NCI-H146 treated with DMSO at 0.1 percent for 48 hours (cell line): Measurements from ENCODE around the gene GAL.

ENCODE experiments used
- DNase-seq: peaks from one replicate; lab custom pipeline; 2025; ENCODE audit not compliant: unreplicated experiment; lab: John Stamatoyannopoulos, UW

The GAL gene

DNA sequence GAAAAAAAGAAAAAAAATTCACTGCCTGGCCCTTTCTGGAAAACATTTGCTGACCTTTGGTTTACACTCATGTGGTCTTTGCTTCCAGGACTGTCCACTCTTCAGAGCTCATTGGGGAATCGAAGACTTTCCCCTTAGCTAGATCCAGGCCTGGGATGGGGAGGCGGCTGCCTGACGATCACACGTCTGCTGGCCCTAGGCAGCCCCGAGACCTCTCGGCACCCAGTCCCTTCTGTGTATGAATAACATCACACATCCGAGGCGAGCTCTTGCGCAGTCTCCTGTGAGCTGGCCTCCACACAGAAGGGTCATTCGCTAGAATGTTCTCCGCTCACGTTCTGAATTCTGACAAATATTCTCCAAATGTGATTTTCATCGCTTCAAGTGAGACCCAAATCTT lies 25.7 kb upstream of the GAL start:
- no peak for DNase-seq

- DNase-seq: peak; percentile 86
Measured at GRCh38 chr11:68659158-68659921, 25.0 kb upstream of the GAL start.

GRCh38 chr11:68660066-68660810 lies 24.1 kb upstream of the GAL start:
- DNase-seq: no peak

GRCh38 chr11:68661014-68661413 lies 23.3 kb upstream of the GAL start:
- no peak for DNase-seq

DNA sequence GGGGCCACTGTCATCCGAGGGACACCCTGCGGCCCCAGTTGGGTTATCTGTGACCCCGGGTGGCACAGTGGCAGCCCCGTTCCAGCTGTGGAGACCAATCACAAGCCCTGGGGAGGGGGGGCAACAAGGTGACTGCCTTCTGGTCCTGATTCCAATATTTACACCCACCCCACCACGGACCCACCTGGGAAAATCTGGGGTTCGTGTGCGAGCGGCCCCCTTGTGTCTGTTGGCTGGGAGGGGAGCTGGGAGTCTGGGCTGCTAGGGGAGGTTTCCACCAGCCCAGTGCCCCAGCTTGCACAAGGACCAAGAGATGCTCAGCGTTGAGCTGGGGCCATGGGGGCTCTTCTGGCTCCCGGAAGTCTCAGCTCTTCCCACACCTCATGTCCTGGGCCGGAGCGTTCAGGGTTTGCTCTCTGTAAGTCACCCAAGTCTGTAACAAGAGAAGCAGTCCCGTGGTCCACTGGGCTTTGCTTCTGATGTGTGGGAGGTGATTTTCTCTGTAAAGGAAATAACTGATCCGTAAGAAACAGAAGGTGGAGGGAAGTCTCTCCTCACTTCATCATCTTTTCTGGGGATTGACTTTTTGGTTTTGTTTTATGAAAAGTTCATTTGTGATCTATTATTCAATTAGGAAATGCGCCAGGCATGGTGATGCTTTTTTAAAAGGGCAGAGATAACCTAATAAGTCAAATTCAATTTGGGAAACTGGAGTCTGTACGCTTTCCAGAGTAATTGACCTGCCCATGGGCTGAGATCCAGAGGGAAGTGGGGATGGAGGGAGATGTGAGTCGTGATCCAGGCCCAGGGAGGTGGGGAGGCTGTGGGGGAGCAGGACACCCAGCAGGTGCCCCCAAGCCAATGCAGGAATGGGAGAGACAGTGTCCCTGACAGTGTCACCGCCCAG lies 22.4 kb upstream of the GAL start:
- DNase-seq: no peak

DNA sequence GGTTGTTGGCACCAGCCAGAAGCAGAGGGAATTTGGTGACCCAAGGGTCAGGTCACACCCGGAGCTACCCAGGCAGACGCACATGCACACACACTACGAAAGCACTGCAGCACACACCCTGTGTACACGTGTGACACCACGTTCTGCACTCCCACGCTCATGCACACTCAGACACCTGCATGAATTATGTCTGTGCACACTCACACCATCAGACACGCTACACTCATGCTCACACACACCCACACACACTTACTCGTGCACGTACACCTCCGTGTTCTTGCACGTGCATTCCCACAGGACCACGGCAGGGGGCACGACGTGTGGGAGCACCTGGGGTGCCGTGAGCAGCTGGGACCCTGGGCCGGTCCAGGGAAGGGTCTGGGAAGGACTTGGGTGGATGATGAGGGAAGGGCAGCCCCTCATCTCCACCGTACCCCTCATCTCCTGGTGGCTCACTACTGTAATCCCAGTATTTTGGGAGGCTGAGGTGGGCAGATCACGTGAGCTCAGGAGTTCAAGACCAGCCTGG lies 20.8 kb upstream of the GAL start:
- DNase-seq: no peak

- no peak for DNase-seq
Measured at GRCh38 chr11:68664141-68664540, 20.2 kb upstream of the GAL start.

- no peak for DNase-seq
Measured at GRCh38 chr11:68664906-68665305, 19.4 kb upstream of the GAL start.

DNA sequence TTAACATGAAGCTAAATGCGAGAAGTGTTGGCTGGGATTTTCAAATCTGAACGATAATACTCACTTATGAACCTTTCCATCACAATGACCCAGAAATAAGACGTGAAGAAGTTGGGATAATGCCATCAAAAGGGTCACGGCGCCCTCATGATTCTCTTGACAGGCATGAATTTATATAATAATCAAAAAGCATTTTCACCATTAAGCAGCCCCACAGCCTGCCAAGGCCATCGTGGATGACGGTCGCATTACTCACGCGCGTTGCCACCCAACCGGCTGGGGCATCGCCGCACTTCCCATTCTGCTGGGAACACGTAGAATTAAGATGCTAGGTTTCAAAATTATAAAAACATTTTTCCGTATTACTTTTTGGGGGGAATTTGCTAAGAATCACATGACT lies 18.9 kb upstream of the GAL start:
- DNase-seq: no peak

- no peak for DNase-seq
Measured at GRCh38 chr11:68666849-68667248, 17.5 kb upstream of the GAL start.

DNA sequence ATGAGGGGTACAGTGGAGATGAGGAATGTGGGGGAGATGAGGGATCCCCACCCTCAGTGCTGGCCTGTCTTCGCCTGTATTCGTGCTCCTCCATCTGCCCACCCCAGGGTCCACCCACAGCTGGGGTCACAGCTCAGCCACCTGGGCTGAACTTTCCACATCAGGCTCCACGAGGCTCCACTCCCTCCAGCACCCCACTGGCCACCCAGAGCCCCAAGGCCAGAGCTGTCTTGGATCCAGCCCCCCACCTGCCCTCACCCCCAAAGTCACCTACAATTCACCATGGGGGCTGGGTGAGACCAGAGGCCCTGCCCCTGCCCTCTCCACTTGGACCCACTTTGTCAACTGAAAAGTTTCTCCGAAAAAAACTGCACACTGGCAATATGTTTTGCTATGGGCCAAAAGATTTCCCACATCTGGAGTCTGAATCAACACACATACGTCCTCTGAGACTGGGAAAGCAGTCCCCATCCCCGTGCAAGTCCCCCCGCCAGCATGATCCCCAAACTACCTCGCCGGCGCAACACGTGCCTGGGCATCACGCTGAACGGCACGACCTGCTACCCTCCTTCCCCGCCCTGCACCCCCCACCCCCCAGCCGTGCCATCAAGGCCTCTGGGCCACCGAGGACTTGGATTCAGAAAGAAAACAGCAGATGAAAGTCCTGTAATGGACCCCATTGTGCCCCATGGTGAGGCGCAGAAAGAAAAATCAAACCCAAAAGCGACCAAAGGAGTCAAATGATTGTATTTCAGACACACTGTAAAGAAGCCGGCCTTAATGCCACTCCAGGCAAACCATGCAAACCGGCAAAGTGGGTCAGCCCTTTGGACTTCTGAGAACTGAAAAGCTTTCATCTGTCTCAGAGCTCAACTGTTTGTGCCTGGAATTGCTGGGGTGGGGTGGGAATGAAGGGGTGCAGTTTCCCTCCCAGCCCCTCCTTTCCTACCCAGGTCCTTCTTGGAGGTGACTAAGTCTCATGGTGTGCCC lies 16.5 kb upstream of the GAL start:
- DNase-seq: no peak

- no peak for DNase-seq
Measured at GRCh38 chr11:68669301-68670090, 14.8 kb upstream of the GAL start.

- DNase-seq: no peak
Measured at GRCh38 chr11:68670208-68670992, 13.9 kb upstream of the GAL start.

- DNase-seq: no peak
Measured at GRCh38 chr11:68673306-68673945, 10.9 kb upstream of the GAL start.

DNA sequence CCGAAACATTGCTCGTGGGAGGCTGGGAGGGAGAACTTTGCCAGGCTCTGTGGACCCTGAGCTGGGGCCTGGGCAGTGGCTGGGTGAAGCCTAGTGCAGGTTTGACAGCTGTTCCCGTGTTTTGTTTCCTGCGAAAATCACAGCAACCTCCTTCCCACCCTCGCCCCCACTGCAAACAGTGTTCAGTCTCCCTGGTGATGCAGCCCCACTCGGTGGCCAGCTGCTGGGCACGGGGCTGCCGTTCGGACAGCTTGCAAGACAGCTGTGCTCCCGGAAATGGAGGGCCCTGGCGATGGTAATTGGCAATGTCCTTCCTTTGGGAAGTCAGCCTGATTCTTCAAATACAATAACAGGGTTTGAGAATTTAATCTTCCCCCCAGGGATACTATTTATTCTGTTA lies 10.4 kb upstream of the GAL start:
- DNase-seq: no peak

DNA sequence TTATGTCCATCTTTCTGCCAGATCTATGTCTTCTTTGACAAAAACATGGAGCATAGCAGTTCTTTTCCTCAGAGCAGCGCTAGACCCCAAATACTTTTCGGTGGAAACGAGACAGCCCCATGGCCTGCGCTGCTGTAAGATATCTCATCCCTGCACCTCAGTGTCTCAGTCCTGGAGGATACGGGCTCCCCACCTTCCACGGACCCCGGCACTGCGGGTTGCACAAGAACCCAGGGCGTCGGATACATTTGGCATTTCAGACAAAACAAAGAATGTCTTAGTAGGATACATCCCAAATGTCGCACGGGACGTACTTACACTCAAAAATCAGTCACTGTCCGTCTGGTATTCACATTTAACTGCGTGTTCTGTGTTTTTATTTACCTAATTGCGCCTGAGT lies 9.9 kb upstream of the GAL start:
- no peak for DNase-seq

DNA sequence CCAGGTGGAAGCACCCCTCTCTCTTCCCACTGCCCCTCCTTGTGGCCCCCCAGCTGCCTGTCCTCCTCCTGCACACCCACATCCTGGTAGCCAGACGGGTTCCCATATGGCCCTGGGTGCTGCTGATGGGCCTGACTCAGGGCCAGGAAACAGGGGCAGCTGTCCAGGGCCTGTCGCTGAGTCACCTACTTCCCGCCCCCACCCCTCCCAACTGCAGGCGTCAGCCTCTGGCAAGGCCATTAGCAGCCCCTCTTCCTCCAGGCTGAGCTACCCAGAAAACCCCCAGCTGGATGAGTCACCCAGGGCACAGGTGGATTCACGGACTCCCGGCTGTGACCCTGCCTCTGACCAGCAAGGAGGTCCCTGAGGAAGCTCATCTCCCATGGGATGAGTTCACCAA lies 6.9 kb upstream of the GAL start:
- no peak for DNase-seq

DNA sequence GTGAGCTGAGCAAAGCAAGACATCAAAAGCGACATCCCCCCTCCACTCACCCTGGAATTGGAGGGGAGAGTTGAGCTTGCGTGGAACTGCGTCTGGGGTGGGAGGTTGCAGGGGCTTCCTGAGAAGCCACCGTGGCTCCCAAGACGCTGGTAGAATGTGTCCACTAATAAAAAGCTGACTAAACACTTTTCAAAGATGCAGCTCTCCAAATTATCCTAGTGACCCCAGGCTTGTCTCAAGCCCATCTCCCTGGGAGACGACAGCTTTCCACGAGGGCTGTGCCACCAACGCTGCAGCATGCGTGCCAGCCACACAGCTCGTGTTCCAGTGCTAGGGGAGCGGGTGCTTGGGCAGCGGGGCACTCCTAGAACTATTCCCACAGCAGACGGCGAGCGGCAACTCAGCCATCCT lies 6.3 kb upstream of the GAL start:
- DNase-seq: no peak
